GM19438 (cell line): ENCODE measurements around the gene SIX3.

ENCODE experiments used
- ATAC-seq: cut with Tn5 transposase; IDR thresholded peaks from one replicate; pipeline ENCODE4 v1.9.1; 2021; ENCODE audit warnings: low read depth; ENCODE audit not compliant: unreplicated experiment

Gene SIX3

DNA sequence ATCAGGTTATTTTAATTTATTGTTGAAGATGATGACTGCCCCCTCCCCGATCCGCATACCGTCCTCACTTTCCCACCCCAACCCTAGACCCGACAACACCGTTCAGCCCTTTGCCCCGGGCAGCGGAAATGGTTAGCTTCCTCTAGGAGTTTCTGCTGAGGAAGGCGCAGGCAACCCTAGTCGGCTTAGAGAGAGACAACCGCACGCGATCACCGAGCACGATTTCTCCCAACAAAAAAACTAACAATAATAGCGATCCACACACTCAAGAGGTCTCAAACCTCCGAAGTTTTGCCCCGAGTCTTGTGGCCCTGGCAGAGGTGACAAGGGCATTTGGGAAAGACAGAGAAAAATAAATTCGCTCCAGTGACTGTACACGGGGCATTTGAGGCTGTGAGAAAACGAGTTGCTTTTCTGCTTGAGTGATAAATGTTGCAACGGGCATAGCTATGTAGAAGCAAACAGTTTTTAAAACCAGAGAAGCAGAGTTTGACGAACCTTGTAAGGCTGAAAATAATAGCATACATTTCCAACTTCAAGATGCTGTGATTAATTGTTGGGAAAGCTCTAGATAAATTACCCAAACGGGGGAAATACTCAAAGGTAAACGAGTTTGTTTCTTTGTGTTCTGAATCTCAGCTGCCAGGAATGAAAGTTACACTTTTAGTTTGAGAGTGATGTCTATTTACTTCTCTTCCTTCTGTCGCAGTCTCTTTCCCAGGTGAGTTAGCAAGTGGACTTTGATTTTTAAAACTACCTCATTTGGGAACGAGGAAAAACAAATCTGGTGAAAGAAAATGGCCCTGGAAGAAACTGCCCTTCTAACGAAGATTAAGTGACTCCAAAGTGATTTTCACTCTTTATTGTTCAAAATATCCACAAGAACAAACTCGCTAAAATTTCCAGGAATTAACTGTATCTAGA is 11.0 kb upstream of the SIX3 start:
- no peak for ATAC-seq

GRCh38 chr2:44931198-44931780 is 10.2 kb upstream of the SIX3 start:
- ATAC-seq: no peak

GRCh38 chr2:44932079-44932478 is 9.4 kb upstream of the SIX3 start:
- no peak for ATAC-seq

DNA sequence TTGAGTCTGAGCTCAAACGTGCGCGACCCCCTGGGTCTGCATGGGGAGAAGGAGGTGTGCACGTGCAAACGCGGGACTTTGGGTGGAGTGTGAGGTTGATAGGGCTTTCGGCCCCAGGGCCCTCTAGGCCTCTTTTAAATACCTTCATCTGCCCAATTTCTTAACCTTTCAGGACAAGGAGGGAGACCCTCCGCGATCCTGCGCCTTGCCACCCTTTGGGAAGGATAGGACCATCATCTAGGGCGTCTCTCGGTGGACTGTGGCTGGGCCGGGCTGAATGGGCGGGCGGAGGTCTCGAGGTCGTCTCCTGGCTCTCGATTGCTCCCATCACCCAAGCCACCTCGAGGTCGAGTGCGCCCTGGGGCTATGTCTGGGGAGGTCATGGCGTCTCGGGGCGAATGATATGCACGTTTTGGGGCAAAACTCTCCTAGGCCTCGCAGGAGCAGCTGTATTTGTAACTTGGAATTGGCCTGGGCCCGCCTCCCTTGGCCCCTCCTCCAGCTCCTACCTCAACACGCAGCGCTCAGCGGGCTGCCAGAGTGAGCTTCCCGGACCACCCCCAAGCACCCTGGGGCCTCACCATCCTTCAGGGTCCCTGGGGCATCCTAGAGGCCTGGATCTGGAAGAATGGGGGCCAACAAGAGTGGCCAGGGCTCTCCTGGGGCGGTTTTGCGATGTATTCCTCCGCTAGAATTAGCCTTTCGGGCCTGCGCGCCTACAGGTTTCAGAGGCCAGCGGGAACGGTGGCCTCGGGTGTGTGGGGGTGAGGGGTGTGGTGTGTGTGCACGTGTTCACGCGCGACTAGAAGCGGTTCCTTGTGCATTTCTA is 8.7 kb upstream of the SIX3 start:
- ATAC-seq: no peak

DNA sequence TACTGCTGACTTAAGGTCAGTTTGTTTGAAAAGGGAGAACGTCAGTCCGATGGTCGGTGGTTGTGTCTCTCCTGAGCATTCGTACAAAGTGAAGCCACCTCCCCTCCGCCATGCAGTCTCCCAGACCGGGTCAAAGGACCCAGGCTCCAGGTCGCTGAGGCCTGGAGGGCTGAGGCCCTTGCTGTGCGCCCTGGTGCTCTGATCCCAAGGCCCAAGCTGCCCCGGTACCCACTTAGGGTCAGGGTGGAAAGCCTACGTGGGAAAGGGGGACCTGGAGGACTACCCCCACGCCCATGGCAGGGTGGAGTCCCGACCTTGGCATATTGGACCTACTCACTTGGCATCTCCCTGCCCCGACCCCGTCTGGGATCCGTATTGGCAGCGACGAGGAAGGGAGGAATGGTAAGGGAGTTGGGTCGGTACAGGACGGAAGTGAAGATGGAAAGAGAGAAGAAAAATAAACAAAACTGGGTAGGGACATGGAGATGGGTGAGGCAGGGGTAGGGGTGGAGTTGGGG is 8.0 kb upstream of the SIX3 start:
- no peak for ATAC-seq

GRCh38 chr2:44934038-44934982 is 7.2 kb upstream of the SIX3 start:
- no peak for ATAC-seq

DNA sequence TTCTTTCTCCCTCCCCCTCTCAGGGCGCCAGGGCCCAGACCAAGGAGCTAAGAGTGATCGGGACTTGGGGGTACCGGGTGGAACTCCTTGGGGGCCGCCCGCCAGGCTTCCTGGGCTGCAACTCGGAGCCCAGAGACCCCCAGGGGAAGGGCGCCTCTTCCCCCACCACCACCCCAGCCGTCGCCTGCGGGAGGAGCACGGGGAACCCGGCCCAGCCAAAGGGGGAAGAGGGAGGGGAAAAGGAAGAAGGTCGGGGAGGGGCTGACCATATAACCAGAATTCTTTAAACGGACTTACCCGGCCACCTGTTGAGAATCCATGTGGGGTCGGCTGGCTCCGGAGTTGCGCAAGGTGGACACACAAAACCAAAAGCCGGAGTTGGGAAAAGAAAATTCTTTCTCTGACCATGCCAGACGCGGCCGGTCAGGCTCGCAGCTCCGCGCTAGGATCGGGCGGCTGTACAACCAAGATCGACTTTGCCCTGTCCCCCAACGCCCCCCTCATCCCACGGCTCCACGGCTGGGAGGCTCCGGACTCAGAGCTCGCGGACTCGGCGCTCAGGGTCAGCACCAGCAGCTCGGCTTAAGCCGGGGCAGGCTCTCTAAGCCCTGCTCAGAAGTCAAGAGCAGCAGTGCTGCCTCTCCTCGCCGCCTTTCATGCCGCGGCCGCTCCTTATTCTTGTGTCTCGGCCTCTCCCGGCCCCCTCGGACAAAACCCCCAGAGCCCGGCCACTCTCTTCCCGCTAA is 6.3 kb upstream of the SIX3 start:
- no peak for ATAC-seq

DNA sequence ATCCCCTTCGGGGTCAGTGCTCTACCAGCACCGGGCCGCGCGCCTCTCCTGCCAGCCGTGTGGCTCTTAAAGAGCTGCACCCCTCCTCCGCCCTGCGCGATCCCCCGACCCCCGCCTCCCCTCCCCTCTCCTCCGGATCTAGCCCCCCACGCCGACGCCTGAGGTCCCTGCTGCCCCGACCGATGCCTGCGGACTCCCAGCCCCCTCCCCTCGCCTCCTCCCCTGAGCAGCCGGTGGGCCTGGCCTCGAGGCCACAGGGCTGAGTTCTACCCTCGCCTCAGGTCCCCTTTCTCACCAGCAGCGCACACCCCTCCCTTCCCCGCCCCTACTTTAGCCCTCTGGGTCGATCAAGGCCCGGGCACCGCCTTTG is 5.8 kb upstream of the SIX3 start:
- ATAC-seq: no peak

GRCh38 chr2:44936275-44936674 is 5.2 kb upstream of the SIX3 start:
- ATAC-seq: no peak

DNA sequence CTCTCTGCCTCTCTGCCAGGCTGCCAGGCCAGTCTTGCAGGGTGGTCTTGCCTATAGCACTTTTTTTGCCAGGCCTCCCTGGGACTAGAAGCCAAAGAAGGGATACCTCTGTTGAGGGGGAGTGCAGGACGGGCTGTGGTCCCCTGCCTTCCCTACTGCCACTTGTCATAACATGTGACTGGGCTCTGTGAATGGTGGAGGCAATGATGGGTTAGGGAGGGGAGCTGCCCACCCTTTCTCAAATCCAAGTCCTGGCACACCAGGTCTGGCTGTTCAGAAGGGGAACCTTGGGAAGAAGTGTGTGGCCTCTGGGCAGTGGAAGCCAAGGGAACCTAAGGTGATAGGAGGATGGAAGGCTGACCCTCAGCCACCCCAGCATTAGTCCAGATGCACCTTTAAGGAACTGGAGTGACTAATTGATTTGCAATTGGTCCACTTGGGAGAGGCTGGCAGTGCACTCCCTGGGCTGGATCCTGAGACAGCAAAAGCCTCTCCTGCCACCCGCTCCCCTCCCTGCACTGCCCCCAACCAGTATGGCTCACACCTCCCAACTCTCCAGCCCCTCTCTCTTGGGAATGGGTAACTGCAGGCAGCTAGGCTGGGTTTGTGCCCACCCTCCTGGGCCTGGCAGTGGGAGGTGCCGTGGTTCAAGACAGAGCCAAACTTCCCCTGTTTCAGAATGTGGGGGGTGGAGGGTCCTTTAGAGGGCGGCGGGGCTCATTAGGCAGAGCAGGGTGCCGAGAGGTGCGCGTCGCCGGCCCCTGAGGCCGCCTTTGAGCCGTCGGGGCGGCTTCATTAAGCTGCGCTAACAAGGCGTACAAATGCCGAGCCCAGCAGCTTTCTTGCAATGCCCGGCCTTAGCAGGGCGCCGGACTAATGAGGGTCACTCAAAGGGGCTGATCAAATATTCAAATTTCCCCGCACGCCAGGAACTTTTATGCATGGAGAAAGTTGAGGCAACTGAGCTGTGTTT is 4.5 kb upstream of the SIX3 start:
- ATAC-seq: no peak

DNA sequence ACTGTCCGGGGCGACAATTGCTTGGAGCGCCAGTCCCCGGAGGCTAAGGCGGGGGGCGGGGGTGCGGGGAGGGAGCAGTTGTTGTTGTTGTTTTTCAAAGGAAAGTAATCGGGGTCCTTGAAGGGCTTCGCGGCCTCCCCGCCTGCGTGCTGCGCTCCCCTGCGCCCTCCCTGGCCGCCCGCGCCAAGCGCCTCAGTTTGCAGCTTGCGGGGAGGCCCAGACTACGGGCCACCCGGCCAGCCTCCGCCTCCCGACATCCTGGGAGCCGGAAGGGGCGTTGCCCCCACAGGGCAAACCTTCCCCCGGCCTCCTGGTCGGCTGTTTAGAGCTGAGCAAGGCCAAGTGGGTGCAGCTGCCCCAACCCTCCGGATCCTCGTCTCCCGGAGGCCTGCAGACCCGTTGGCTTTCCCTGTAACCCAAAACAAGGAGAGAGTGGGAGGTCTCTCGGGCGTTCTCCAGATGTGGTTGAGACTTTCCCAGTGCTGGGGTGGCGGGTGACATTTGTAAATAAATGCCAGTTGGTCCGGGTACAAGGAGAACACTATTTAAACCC is 3.7 kb upstream of the SIX3 start:
- no peak for ATAC-seq

- no peak for ATAC-seq
Observed at GRCh38 chr2:44938287-44939105, 3.0 kb upstream of the SIX3 start.

DNA sequence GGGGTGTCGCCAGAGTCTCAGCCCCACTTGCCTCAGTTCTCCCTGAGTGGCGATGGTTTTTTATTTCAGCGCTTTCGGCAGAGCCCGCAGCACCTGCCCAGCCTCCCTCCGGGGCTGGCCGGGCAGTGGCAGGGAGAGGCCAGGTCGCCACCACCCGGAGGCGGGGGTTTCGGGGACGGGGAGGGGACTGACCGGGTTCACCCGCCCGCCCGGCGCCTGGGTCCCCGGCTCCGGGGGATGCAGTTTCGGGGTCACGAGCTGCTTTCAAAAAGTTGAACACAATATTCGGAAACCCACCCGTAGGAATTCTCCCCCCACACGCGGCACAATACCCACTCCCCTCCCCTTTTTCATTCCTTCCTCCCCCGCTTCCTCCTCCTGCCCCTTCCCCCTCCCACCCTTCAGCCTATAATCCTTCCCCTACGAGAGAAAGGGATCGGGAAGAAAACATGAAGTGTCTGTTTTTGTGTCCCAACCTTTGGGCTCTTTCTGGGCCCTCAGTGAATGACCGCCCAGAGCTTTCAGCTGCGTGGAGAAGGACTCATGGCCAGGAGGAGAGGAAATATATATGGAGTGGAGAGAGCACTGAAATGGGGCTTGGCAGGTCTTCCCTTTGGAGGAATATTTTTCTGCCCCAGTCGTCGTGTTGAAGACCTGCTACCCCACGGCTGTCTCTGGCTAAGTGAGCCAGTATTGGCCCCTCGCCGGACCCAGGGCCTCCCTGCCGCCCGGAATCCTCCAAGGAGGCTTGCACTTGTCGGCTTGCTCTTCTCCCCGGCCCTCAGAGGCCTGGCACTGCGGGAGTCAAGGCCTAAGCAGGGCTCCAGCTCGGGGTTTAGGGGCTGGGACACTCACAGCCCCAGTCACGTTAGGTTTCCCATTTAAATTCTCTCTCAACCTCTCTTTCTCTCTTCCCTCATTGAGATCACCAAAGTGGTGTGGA is 2.1 kb upstream of the SIX3 start:
- no peak for ATAC-seq

DNA sequence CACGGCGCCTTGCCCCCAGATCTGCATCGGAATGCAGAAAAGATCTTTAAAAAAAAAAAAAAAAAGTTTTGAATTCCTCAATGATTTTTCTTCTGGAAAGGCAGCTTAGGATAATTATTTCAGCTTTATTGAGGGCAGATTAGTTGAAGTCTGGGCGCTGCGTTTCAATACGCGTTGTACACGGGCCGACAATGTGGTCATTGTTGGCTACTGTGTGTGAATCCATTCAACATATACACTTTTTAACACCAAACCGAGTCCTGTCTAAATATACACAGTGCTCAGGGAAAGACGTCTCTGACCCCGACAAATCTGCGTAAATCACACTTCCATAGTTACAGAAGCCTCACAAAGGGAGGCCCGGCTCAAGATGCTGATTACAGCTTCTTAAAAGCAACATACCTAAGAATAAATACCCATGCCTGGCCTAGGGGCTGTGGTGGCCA is 1.4 kb upstream of the SIX3 start:
- ATAC-seq: no peak

DNA sequence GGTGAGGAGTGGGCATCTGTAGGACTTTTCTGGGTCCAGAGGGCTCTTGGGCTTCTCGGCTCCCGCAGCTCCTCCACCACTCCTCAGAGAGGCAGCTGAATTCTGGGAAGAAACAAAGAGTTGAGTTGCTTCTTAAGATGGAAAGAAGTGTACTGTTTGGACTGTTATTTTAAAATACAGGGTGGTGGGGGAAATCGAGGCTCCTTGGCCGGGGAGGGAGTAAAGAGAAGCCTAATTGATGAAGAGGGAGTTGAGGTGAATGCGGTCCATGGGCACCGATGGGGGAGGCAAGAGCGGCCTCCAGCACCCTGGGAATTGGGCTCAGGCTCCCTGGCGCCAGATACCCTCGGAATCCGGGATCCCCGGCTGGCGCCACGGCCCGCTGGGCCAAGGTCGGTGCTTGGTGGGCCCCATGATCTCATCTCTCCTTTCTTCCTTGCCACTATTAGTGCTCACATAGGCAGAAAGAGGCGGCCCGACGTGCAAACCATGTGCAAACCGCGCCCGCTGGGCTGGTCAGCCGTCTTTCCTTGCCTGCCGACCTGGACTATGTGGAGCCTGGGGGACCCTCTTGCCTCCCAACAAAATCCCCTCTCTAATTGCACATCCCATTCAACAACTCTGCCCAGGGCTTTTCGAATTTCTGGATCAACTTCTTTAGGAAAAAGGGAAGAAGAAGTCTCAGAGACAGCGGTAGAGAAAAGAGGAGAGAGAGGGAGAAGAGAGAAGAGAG is 604 bp upstream of the SIX3 start:
- ATAC-seq: no peak
